Astrocyte (in vitro differentiated cells and primary cell): ENCODE data around the gene TP73. TPM values are rescaled to one million over a fixed set of nuclear protein-coding genes. Genes with fewer than 3 reads are reported as not detected.

Experiments used
- DNase-seq: peaks from one replicate; pipeline ENCODE4 v3.0.0-alpha.2; 2010; ENCODE audit warnings: low read depth
- FAIRE-seq: peaks from 2 replicates; lab custom pipeline; 2011; peaks lifted over from hg19 to GRCh38; lab: Jason Lieb, UNC
- H2AFZ ChIP-seq: 2 replicates; pipeline ENCODE4 v1.6.0; 2012; ENCODE audit warnings: low read depth, low read length, inconsistent platforms
- H3K27ac ChIP-seq: 2 replicates; pipeline ENCODE4 v1.5.1; 2011; ENCODE audit warnings: low read depth, low read length, inconsistent platforms
- H3K27me3 ChIP-seq: 2 replicates; pipeline ENCODE4 v1.6.0; 2011; ENCODE audit warnings: low read length, inconsistent platforms; ENCODE audit not compliant: insufficient read depth
- H3K36me3 ChIP-seq: 2 replicates; pipeline ENCODE4 v1.5.1; 2011; ENCODE audit warnings: low read length, inconsistent platforms; ENCODE audit not compliant: insufficient read depth
- H3K4me1 ChIP-seq: 2 replicates; pipeline ENCODE4 v1.5.1; 2011; ENCODE audit warnings: low read length, inconsistent platforms; ENCODE audit not compliant: insufficient read depth
- H3K4me2 ChIP-seq: 2 replicates; pipeline ENCODE4 v1.6.0; 2012; ENCODE audit warnings: low read length, inconsistent platforms
- H3K4me3 ChIP-seq: 2 replicates; pipeline ENCODE4 v1.5.1; 2011; ENCODE audit warnings: low read depth, mild to moderate bottlenecking, low read length, inconsistent platforms; ENCODE audit not compliant: insufficient read depth
- H3K79me2 ChIP-seq: 2 replicates; pipeline ENCODE4 v1.6.0; 2012; ENCODE audit warnings: mild to moderate bottlenecking, low read length, inconsistent platforms; ENCODE audit not compliant: insufficient read depth
- H3K9ac ChIP-seq: 2 replicates; pipeline ENCODE4 v1.6.0; 2012; ENCODE audit warnings: mild to moderate bottlenecking, low read length, inconsistent platforms
- H3K9me3 ChIP-seq: 2 replicates; pipeline ENCODE4 v1.5.1; 2012; ENCODE audit warnings: low read depth, mild to moderate bottlenecking, low read length, inconsistent platforms; ENCODE audit not compliant: insufficient read depth
- H4K20me1 ChIP-seq: 2 replicates; pipeline ENCODE4 v1.6.0; 2012; ENCODE audit warnings: low read length, inconsistent platforms; ENCODE audit not compliant: insufficient read depth
- H3K27ac Mint-ChIP-seq: one replicate; pipeline ENCODE4 v1.8.0; 2021; ENCODE audit warnings: mild to moderate bottlenecking, mixed read lengths; ENCODE audit not compliant: unreplicated experiment
- H3K27me3 Mint-ChIP-seq: one replicate; pipeline ENCODE4 v1.8.0; 2021; ENCODE audit warnings: low read depth, mixed read lengths; ENCODE audit not compliant: unreplicated experiment
- H3K36me3 Mint-ChIP-seq: one replicate; pipeline ENCODE4 v1.8.0; 2021; ENCODE audit warnings: low read depth, mixed read lengths; ENCODE audit not compliant: unreplicated experiment
- H3K4me1 Mint-ChIP-seq: one replicate; pipeline ENCODE4 v1.8.0; 2021; ENCODE audit warnings: low read depth, mixed read lengths; ENCODE audit not compliant: unreplicated experiment
- H3K4me3 Mint-ChIP-seq: one replicate; pipeline ENCODE4 v1.8.0; 2021; ENCODE audit warnings: mild to moderate bottlenecking, moderate library complexity, mixed read lengths; ENCODE audit not compliant: unreplicated experiment
- H3K9me3 Mint-ChIP-seq: one replicate; pipeline ENCODE4 v1.8.0; 2021; ENCODE audit warnings: mild to moderate bottlenecking, mixed read lengths; ENCODE audit not compliant: unreplicated experiment
- EZH2 ChIP-seq: IDR thresholded peaks from 2 replicates; pipeline ENCODE4 v1.6.1; 2012; ENCODE audit warnings: mild to moderate bottlenecking, low read length, inconsistent platforms; ENCODE audit not compliant: insufficient read depth
- total RNA-seq: library from RNA; stranded (reverse); gene quantifications from 2 replicates; pipeline ENCODE4 v1.2.1, GENCODE V29; 2021
- TF ChIP-seq, protein P1 (sequence below): IDR thresholded peaks from 2 replicates; pipeline ENCODE4 v1.5.1; 2011; ENCODE audit warnings: low read depth, mild to moderate bottlenecking, inconsistent platforms, low read length, moderate library complexity; ENCODE audit not compliant: insufficient read depth

Gene TP73
- total RNA-seq, 1 donor from 2014 or later = 0.18 TPM

DNA sequence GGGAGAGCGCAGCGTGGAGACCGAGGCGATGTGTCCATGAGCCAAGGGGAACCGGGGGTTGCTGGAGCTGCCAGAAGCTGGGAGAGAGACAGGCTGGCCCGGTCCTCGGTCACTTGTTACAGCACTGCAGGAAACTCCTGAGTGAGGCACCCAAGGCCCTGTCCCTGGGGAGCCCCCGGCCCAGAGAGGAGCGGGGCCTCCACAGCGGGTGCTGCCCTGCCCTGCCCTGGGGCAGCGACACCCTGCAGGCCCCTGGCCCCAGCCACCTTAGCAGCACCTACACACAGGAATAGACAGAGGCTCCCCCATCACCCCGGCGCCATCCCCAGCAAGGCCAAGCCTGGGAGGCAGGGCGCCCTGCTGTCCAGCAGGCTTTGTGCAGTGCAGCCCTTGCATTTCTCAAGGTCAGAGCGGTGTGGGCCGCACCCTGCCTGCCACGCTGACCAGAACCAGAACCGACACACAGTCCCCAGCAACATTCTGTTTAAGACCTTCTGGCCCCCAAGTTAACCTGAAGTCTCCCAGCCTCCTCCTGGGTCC is 34.4 kb upstream of the TP73 start:
- no peaks in the 10 kb centered on the region for H3K9me3 Mint-ChIP-seq
- Histone ChIP-seq H3K9me3 (no peaks in the 10 kb centered on the region), H4K20me1 (peaks cover 7% of the 10 kb centered on the region), H3K4me2 (no peak overlapping the region), H3K4me3 (no peak overlapping the region), H3K27me3 (peaks cover 7% of the 10 kb centered on the region), H3K4me1 (peaks cover 15% of the 10 kb centered on the region), H3K9ac (no peak overlapping the region), H3K36me3 (no peaks in the 10 kb centered on the region), H3K27ac (no peak overlapping the region), H3K79me2 (no peaks in the 10 kb centered on the region), H2AFZ (no peak overlapping the region)
- no peak for DNase-seq
- TF ChIP-seq, protein P1, sequence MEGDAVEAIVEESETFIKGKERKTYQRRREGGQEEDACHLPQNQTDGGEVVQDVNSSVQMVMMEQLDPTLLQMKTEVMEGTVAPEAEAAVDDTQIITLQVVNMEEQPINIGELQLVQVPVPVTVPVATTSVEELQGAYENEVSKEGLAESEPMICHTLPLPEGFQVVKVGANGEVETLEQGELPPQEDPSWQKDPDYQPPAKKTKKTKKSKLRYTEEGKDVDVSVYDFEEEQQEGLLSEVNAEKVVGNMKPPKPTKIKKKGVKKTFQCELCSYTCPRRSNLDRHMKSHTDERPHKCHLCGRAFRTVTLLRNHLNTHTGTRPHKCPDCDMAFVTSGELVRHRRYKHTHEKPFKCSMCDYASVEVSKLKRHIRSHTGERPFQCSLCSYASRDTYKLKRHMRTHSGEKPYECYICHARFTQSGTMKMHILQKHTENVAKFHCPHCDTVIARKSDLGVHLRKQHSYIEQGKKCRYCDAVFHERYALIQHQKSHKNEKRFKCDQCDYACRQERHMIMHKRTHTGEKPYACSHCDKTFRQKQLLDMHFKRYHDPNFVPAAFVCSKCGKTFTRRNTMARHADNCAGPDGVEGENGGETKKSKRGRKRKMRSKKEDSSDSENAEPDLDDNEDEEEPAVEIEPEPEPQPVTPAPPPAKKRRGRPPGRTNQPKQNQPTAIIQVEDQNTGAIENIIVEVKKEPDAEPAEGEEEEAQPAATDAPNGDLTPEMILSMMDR = no peak
- no peak for TF ChIP-seq EZH2
- FAIRE-seq = no peak
- peaks cover 16% of the 10 kb centered on the region for H3K4me1 Mint-ChIP-seq
- H3K36me3 Mint-ChIP-seq = peaks cover 2% of the 10 kb centered on the region
- H3K4me3 Mint-ChIP-seq = no peak overlapping the region
- H3K27me3 Mint-ChIP-seq = peaks cover 33% of the 10 kb centered on the region
- no peak overlapping the region for H3K27ac Mint-ChIP-seq

DNA sequence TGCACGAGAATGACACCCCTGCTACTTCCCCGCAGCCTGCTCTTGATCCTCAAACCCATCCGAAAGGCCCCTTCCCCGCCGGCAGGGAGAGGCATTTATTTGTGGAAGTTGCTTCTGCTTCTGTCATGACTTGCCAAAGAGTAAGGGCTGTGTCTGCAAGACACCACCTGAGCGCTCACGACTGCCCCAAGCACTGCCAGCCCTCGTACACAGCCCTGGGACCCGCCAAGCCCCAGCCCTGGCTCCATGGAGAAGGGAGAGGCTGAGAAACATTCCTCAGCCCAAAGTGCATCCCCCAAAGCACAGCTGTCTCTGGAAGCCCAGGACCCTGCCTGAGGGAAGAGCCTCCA is 33.8 kb upstream of the TP73 start:
- H3K9me3 ChIP-seq = no peaks in the 10 kb centered on the region
- TF ChIP-seq, protein P1 = no peak
- TF ChIP-seq EZH2 = no peak
- no peak overlapping the region for H2AFZ ChIP-seq
- H3K4me2 ChIP-seq = no peak overlapping the region
- no peaks in the 10 kb centered on the region for H3K36me3 ChIP-seq
- no peak overlapping the region for H3K4me3 ChIP-seq
- H3K27me3 Mint-ChIP-seq = peaks cover 29% of the 10 kb centered on the region
- FAIRE-seq (no peak), DNase-seq (no peak)
- H3K27ac ChIP-seq = no peak overlapping the region
- H3K4me1 ChIP-seq = peaks cover 14% of the 10 kb centered on the region
- peaks cover 13% of the 10 kb centered on the region for H4K20me1 ChIP-seq
- no peaks in the 10 kb centered on the region for H3K9me3 Mint-ChIP-seq
- no peak overlapping the region for H3K27ac Mint-ChIP-seq
- H3K4me1 Mint-ChIP-seq = peaks cover 12% of the 10 kb centered on the region
- no peak overlapping the region for H3K9ac ChIP-seq
- peaks cover 4% of the 10 kb centered on the region for H3K27me3 ChIP-seq
- peaks cover 4% of the 10 kb centered on the region for H3K79me2 ChIP-seq
- no peak overlapping the region for H3K4me3 Mint-ChIP-seq
- H3K36me3 Mint-ChIP-seq = peaks cover 2% of the 10 kb centered on the region

DNA sequence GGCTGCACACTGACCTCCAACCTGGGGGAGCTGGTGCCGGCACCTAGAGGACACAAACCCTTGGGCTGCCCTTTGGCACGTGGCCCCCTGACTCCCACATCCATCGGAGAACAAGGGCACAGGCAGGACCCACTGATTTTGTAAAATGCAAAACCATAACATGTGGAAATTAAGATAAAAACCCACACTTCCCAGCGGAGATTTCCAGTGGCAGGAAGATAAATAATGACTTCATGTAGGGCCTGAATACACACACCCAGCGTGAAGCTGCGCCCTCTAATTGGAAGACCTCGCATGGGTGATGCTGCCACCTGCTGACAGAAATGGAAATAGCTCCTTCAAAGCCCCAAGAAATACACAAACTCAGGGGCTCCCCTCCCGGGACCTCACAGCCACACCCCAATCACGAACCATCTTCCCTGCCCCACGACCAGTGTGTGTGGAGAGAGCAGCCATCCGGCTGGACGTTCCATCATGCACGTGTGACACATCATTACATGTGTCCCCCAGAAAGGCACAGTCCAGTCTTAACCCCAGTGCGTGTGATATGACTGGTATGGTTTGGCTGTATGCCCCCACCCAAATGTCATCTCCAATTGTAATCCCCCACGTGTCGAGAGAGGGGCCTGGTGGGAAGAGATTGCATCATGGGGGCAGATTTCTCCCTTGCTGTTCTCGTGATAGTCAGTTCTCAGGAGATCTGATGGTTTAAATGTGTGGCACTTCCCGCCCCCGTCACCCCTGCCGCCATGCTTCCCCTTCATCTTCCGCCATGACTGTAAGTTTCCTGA is 33.2 kb upstream of the TP73 start:
- Histone ChIP-seq H2AFZ (no peak overlapping the region), H3K4me3 (no peak overlapping the region), H3K4me1 (peaks cover 14% of the 10 kb centered on the region), H4K20me1 (peaks cover 16% of the 10 kb centered on the region), H3K27ac (no peak overlapping the region), H3K79me2 (peaks cover 6% of the 10 kb centered on the region), H3K4me2 (no peak overlapping the region), H3K9ac (no peak overlapping the region), H3K27me3 (peaks cover 4% of the 10 kb centered on the region), H3K36me3 (no peaks in the 10 kb centered on the region), H3K9me3 (no peaks in the 10 kb centered on the region)
- peaks cover 11% of the 10 kb centered on the region for H3K4me1 Mint-ChIP-seq
- FAIRE-seq = no peak
- H3K36me3 Mint-ChIP-seq = peaks cover 2% of the 10 kb centered on the region
- no peak overlapping the region for H3K27ac Mint-ChIP-seq
- H3K27me3 Mint-ChIP-seq = peaks cover 29% of the 10 kb centered on the region
- no peak overlapping the region for H3K4me3 Mint-ChIP-seq
- TF ChIP-seq, protein P1 = peak; percentile 75
- TF ChIP-seq EZH2 = no peak
- no peaks in the 10 kb centered on the region for H3K9me3 Mint-ChIP-seq
- DNase-seq = peak; percentile 57
